Liver (tissue), 9 donors: ENCODE data around the gene GNLY. TPM values are rescaled to one million over a fixed set of nuclear protein-coding genes. Genes with fewer than 3 reads are reported as not detected.
A peak's percentile ranks its signal among the peaks of the same experiment; 100 is the strongest.

Experiments
- DNase-seq: peaks from one replicate; pipeline ENCODE4 v3.0.0-alpha.2; 2017; ENCODE audit warnings: low spot score
- H3K27ac ChIP-seq, 2 donors: one replicate each; pipeline ENCODE4 v1.7.0; 2013; ENCODE audit warnings: inconsistent platforms in 2 of 2, low read length in 2 of 2, control low read depth in 1 of 2, low read depth in 1 of 2, mild to moderate bottlenecking in 1 of 2
- H3K27me3 ChIP-seq, 4 donors: one replicate each; pipeline versions ENCODE4 v1.6.1 to v1.7.0; 2013; ENCODE audit warnings: low read length in 3 of 4, inconsistent platforms in 1 of 4, mild to moderate bottlenecking in 1 of 4, moderate library complexity in 1 of 4; ENCODE audit not compliant: control insufficient read depth in 4 of 4, insufficient read depth in 4 of 4
- H3K36me3 ChIP-seq, 4 donors: one replicate each; pipeline versions ENCODE4 v1.6.1 to v1.7.0; 2013; ENCODE audit warnings: low read length in 3 of 4, mild to moderate bottlenecking in 3 of 4, low read depth in 1 of 4, moderate library complexity in 1 of 4; ENCODE audit not compliant: control insufficient read depth in 4 of 4, insufficient read depth in 3 of 4
- H3K4me1 ChIP-seq, 4 donors: one replicate each; pipeline versions ENCODE4 v1.6.1 to v1.7.0; 2013; ENCODE audit warnings: low read length in 3 of 4, mild to moderate bottlenecking in 3 of 4, moderate library complexity in 1 of 4; ENCODE audit not compliant: control insufficient read depth in 4 of 4, insufficient read depth in 4 of 4
- H3K4me3 ChIP-seq, 3 donors: one replicate each; pipeline versions ENCODE4 v1.6.1 to v1.7.0; 2013; ENCODE audit warnings: low read length in 3 of 3, control low read depth in 1 of 3, low read depth in 1 of 3, mild to moderate bottlenecking in 1 of 3
- H3K9ac ChIP-seq, 2 donors: one replicate each; pipeline ENCODE4 v1.7.0; 2013; ENCODE audit warnings: low read length in 2 of 2, mild to moderate bottlenecking in 2 of 2, moderate library complexity in 2 of 2, control low read depth in 1 of 2, low read depth in 1 of 2
- H3K9me3 ChIP-seq, 4 donors: one replicate each; pipeline versions ENCODE4 v1.6.1 to v1.7.0; 2013; ENCODE audit warnings: low read length in 3 of 4; ENCODE audit not compliant: control insufficient read depth in 4 of 4
- CTCF ChIP-seq: fragments of 150-350 bp; IDR thresholded peaks from 2 replicates; pipeline ENCODE4 v1.5.1; 2017; ENCODE audit warnings: improper control_type of control experiment, low read depth, low read length; ENCODE audit not compliant: missing input control
- EGR1 ChIP-seq, 2 donors: IDR thresholded peaks; 2 replicates each; pipeline ENCODE4 v1.6.1; 2016 to 2018; ENCODE audit warnings: antibody characterized with exemption in 2 of 2, low read depth in 2 of 2
- FOXA1 ChIP-seq: IDR thresholded peaks from 2 replicates; pipeline ENCODE4 v1.6.1; 2016; ENCODE audit warnings: antibody characterized with exemption
- FOXA2 ChIP-seq: IDR thresholded peaks from 2 replicates; pipeline ENCODE4 v1.6.1; 2016; ENCODE audit warnings: antibody characterized with exemption
- GABPA ChIP-seq, 2 donors: IDR thresholded peaks in 1 of 2; conservative IDR thresholded peaks in 1 of 2; 2 replicates each; pipeline ENCODE4 v1.6.1; 2016; ENCODE audit warnings: antibody characterized with exemption in 2 of 2, mild to moderate bottlenecking in 1 of 2, moderate library complexity in 1 of 2
- HNF4A ChIP-seq, 2 donors: conservative IDR thresholded peaks; 2 replicates each; pipeline ENCODE4 v1.6.1; 2016; ENCODE audit warnings: antibody characterized with exemption in 2 of 2, mild to moderate bottlenecking in 2 of 2
- HNF4G ChIP-seq: IDR thresholded peaks from 2 replicates; pipeline ENCODE4 v1.6.1; 2016; ENCODE audit warnings: antibody characterized with exemption
- JUND ChIP-seq, 2 donors: IDR thresholded peaks; 2 replicates each; pipeline ENCODE4 v1.6.1; 2016; ENCODE audit warnings: antibody characterized with exemption in 2 of 2
- MAX ChIP-seq: IDR thresholded peaks from 2 replicates; pipeline ENCODE4 v1.6.1; 2016; ENCODE audit warnings: antibody characterized with exemption
- NR2F2 ChIP-seq: IDR thresholded peaks from 2 replicates; pipeline ENCODE4 v1.6.1; 2016; ENCODE audit warnings: antibody characterized with exemption
- RAD21 ChIP-seq, 2 donors: IDR thresholded peaks; 2 replicates each; pipeline ENCODE4 v1.6.1; 2016; ENCODE audit warnings: antibody characterized with exemption in 2 of 2, mild to moderate bottlenecking in 2 of 2
- RXRA ChIP-seq, 2 donors: IDR thresholded peaks; 2 replicates each; pipeline ENCODE4 v1.6.1; 2017 to 2018; ENCODE audit warnings: antibody characterized with exemption in 2 of 2, mild to moderate bottlenecking in 1 of 2
- SP1 ChIP-seq: IDR thresholded peaks from 2 replicates; pipeline ENCODE4 v1.6.1; 2018; ENCODE audit warnings: antibody characterized with exemption, mild to moderate bottlenecking
- TAF1 ChIP-seq: conservative IDR thresholded peaks from 2 replicates; pipeline ENCODE4 v1.6.1; 2016; ENCODE audit warnings: antibody characterized with exemption, mild to moderate bottlenecking
- YY1 ChIP-seq: IDR thresholded peaks from 2 replicates; pipeline ENCODE4 v1.6.1; 2016; ENCODE audit warnings: antibody characterized with exemption, mild to moderate bottlenecking
- ZBTB33 ChIP-seq: IDR thresholded peaks from 2 replicates; pipeline ENCODE4 v1.6.1; 2016; ENCODE audit warnings: antibody characterized with exemption
- WGBS: extraction: QIAGEN DNeasy Blood & Tissue Kit; methylation state at CpG from one replicate; pipeline ENCODE4 v1.1.7; 2013; 5-methylcytosine and 5-hydroxymethylcytosine counted together
- polyA plus RNA-seq, 2 donors: library from polyadenylated mRNA; stranded (reverse) in 1 of 2; unstranded in 1 of 2; fragments of 200-250 nt in 1 of 2; fragments of >200 nt in 1 of 2; fragmentation: Nextera tagmentation in 1 of 2; extraction: Ambion mirVana in 1 of 2; gene quantifications; one replicate each; pipeline versions ENCODE4 v1.2.1 to v1.2.3, GENCODE V29; 2013 to 2015
- total RNA-seq, 2 donors: library from RNA; depleted of rRNA; stranded (reverse); fragments of >200 nt; gene quantifications; one replicate each; pipeline ENCODE4 v1.2.3, GENCODE V29; 2014
- TF ChIP-seq, protein P1 (sequence below): IDR thresholded peaks from 2 replicates; pipeline ENCODE4 v1.6.1; 2016; ENCODE audit warnings: antibody characterized with exemption
- TF ChIP-seq, protein P2 (sequence below): IDR thresholded peaks from 2 replicates; pipeline ENCODE4 v1.6.1; 2016; ENCODE audit warnings: antibody characterized with exemption, mild to moderate bottlenecking
- donor health status: healthy.
- donor health status: healthy.
- donor health status: healthy.
- donor health status: healthy.
- donor health status: healthy.

Gene GNLY
- total and polyA plus RNA-seq, 4 donors: 0.75 to 4.8 (median 1.3) TPM; not detected in 1

- WGBS: 32% methylated on average over 9 of the region's 9 CpGs
- Histone ChIP-seq H3K9me3 (no peaks in the 10 kb centered on the region), H3K36me3 (no peaks in the 10 kb centered on the region), H3K9ac (peak overlapping the region in 1 of 2 donors; percentile 92), H3K27me3 (no peaks in the 10 kb centered on the region), H3K4me3 (no peak overlapping the region), H3K4me1 (peaks cover 27 to 56% (median 37%) of the 10 kb centered on the region in 4 donors), H3K27ac (peak overlapping the region; percentile 96 to 99)
- TF ChIP-seq NR2F2 (peak; percentile 66), GABPA (IDR thresholded peaks at IDR 0.05 in 1 of 2, conservative IDR thresholded peaks at IDR 0.05 in 1 of 2) (peak in 1 of 2 donors; percentile 45), SP1 (peak; percentile 100), MAX (peak; percentile 94), JUND (IDR thresholded peaks at IDR 0.05) (peak; percentile 79 to 90), HNF4A (conservative IDR thresholded peaks at IDR 0.05) (peak; percentile 71 to 83), RXRA (IDR thresholded peaks at IDR 0.05) (peak; percentile 99), ZBTB33 (peak; percentile 81), RAD21 (IDR thresholded peaks at IDR 0.05) (peak in 1 of 2 donors; percentile 55), FOXA2 (peak; percentile 86), CTCF (no peak), EGR1 (IDR thresholded peaks at IDR 0.05; ENCODE audit: low read depth in 2 of 2) (peak; percentile 95 to 97), TAF1 (peak; percentile 24), FOXA1 (peak; percentile 40), YY1 (peak; percentile 90), HNF4G (no peak)
- TF ChIP-seq, protein P1, sequence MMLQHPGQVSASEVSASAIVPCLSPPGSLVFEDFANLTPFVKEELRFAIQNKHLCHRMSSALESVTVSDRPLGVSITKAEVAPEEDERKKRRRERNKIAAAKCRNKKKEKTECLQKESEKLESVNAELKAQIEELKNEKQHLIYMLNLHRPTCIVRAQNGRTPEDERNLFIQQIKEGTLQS: peak; percentile 46
- TF ChIP-seq, protein P2, sequence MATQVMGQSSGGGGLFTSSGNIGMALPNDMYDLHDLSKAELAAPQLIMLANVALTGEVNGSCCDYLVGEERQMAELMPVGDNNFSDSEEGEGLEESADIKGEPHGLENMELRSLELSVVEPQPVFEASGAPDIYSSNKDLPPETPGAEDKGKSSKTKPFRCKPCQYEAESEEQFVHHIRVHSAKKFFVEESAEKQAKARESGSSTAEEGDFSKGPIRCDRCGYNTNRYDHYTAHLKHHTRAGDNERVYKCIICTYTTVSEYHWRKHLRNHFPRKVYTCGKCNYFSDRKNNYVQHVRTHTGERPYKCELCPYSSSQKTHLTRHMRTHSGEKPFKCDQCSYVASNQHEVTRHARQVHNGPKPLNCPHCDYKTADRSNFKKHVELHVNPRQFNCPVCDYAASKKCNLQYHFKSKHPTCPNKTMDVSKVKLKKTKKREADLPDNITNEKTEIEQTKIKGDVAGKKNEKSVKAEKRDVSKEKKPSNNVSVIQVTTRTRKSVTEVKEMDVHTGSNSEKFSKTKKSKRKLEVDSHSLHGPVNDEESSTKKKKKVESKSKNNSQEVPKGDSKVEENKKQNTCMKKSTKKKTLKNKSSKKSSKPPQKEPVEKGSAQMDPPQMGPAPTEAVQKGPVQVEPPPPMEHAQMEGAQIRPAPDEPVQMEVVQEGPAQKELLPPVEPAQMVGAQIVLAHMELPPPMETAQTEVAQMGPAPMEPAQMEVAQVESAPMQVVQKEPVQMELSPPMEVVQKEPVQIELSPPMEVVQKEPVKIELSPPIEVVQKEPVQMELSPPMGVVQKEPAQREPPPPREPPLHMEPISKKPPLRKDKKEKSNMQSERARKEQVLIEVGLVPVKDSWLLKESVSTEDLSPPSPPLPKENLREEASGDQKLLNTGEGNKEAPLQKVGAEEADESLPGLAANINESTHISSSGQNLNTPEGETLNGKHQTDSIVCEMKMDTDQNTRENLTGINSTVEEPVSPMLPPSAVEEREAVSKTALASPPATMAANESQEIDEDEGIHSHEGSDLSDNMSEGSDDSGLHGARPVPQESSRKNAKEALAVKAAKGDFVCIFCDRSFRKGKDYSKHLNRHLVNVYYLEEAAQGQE: peak; percentile 87
- DNase-seq: no peak
Observed at GRCh38 chr2:85712849-85713612, 18.9 kb downstream of the GNLY start.
